ENCODE measurements around the gene ERN1. TPM values are rescaled to one million over a fixed set of nuclear protein-coding genes. Genes with fewer than 3 reads are reported as not detected.

ERN1 gene
- total RNA-seq, 1 experiment from 2014 or later, result 27.5 TPM

GRCh38 chr17:64099543-64099942, 30.4 kb downstream of the ERN1 start:
- ChIA-PET CTCF (interaction anchor here (0.5 to 2.4 kb wide), 2 partner anchors 34 to 527 kb away, joined by 3 to 7 read pairs; no protein-coding TSS in a partner anchor), POLR2A (no interaction called here)
- H3K36me3 Mint-ChIP-seq (ENCODE audit: insufficient read depth, unreplicated experiment), result no peaks in the 10 kb centered on the region
- Histone ChIP-seq H3K9me3 (no peaks in the 10 kb centered on the region), H3K4me3 (ENCODE audit: low read depth, low read length) (no peak overlapping the region), H3K36me3 (ENCODE audit: control insufficient read depth, insufficient read depth, low read length) (peaks cover 1% of the 10 kb centered on the region; the same call in 1 of the 2 replicates), H3K4me1 (no peaks in the 10 kb centered on the region), H3K27me3 (replicated peaks; ENCODE audit: control insufficient read depth, insufficient read depth, low read length) (no peaks in the 10 kb centered on the region)
- BruUV-seq (replicated peaks), result no TSS peak
- H3K4me1 Mint-ChIP-seq (ENCODE audit: low read depth, unreplicated experiment), result peaks cover 3% of the 10 kb centered on the region
- no peak for DNase-seq
- H3K27me3 Mint-ChIP-seq (ENCODE audit: insufficient read depth, unreplicated experiment), result no peaks in the 10 kb centered on the region
- intact Hi-C loops (cut with micrococcal nuclease; ENCODE audit: unreplicated experiment), result no loop called here
- H3K27ac Mint-ChIP-seq (ENCODE audit: unreplicated experiment), result no peak overlapping the region
- H3K4me3 Mint-ChIP-seq (ENCODE audit: unreplicated experiment), result no peak overlapping the region
- TF ChIP-seq, protein P1, sequence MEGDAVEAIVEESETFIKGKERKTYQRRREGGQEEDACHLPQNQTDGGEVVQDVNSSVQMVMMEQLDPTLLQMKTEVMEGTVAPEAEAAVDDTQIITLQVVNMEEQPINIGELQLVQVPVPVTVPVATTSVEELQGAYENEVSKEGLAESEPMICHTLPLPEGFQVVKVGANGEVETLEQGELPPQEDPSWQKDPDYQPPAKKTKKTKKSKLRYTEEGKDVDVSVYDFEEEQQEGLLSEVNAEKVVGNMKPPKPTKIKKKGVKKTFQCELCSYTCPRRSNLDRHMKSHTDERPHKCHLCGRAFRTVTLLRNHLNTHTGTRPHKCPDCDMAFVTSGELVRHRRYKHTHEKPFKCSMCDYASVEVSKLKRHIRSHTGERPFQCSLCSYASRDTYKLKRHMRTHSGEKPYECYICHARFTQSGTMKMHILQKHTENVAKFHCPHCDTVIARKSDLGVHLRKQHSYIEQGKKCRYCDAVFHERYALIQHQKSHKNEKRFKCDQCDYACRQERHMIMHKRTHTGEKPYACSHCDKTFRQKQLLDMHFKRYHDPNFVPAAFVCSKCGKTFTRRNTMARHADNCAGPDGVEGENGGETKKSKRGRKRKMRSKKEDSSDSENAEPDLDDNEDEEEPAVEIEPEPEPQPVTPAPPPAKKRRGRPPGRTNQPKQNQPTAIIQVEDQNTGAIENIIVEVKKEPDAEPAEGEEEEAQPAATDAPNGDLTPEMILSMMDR (IDR thresholded peaks at IDR 0.05; ENCODE audit: insufficient read depth in 1 of 2, low read depth in 1 of 2, low read length in 1 of 2, severe bottlenecking in 1 of 2, unreplicated experiment in 1 of 2), result no peak
- no peaks in the 10 kb centered on the region for H3K9me3 Mint-ChIP-seq (ENCODE audit: unreplicated experiment)

DNA sequence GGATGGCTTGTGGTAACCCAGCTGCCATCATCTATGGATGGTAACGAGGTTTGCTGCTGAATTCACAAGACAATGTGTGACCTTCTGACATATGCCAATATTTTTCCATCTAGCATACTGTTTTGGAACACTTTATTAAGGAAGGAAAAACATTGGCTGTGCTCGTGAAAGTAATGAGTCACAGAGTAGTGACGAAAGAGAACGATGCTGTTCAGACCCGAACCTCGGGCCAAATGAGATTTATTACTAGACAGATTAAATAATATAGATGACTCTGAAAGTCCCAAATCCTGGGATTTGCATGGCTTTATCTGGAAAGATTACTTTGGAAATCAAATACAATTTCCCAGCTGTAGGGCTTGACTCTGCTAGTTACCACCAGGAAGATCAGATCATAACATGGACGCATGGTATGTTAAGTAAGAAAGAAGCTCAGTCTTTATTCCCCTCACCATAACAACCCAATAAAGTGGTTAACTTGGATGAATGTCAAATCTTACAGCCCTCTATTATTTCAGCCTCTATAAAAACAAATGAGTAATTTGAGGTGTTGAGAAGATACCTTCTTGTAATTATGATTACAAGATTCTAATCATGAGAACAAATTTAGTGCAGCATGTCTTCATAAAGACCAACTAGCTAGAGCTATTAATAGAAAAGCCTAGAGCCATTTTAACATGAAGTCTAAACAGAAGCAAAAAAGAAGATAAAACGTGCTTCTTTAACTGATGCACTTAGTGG, 32.6 kb downstream of the ERN1 start:
- H3K27me3 ChIP-seq (replicated peaks; ENCODE audit: control insufficient read depth, insufficient read depth, low read length), result no peaks in the 10 kb centered on the region
- TF ChIP-seq, protein P1 (IDR thresholded peaks at IDR 0.05; ENCODE audit: insufficient read depth in 1 of 2, low read depth in 1 of 2, low read length in 1 of 2, severe bottlenecking in 1 of 2, unreplicated experiment in 1 of 2), result no peak
- Mint-ChIP-seq H3K4me3 (ENCODE audit: unreplicated experiment) (no peak overlapping the region), H3K27me3 (ENCODE audit: insufficient read depth, unreplicated experiment) (no peaks in the 10 kb centered on the region), H3K36me3 (ENCODE audit: insufficient read depth, unreplicated experiment) (no peaks in the 10 kb centered on the region), H3K27ac (ENCODE audit: unreplicated experiment) (no peak overlapping the region), H3K9me3 (ENCODE audit: unreplicated experiment) (no peaks in the 10 kb centered on the region), H3K4me1 (ENCODE audit: low read depth, unreplicated experiment) (peaks cover 7% of the 10 kb centered on the region)
- H3K4me1 ChIP-seq, result no peaks in the 10 kb centered on the region
- no peak for DNase-seq
- ChIA-PET POLR2A (no interaction called here), CTCF (interaction anchor here (0.7 kb wide), 1 partner anchor 12 kb away, joined by 3 read pairs; no protein-coding TSS in a partner anchor)
- no peak overlapping the region for H3K4me3 ChIP-seq (ENCODE audit: low read depth, low read length)
- no peaks in the 10 kb centered on the region for H3K9me3 ChIP-seq
- H3K36me3 ChIP-seq (ENCODE audit: control insufficient read depth, insufficient read depth, low read length), result peaks cover 1% of the 10 kb centered on the region; the same call in 1 of the 2 replicates
- BruUV-seq (replicated peaks), result no TSS peak
- intact Hi-C loops (cut with micrococcal nuclease; ENCODE audit: unreplicated experiment), result no loop called here

DNA sequence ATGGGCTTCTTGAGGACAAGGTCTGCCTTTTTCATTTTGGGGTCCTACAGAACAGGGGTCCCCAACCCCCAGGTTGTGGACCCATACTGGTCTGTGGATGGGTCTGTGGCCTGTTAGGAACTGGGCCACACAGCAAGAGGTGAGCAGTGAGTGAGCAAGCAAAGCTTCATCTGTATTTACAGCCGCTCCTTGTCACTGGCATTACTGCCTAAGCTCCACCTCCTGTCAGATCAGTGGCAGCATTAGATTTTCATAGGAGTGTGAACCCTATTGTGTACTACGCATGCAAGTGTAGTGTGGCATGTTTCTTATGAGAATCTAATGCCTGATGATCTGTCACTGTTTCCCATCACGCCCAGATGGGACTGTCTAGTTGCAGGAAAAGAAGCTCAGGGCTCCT, 33.9 kb downstream of the ERN1 start:
- Mint-ChIP-seq H3K27ac (ENCODE audit: unreplicated experiment) (no peak overlapping the region), H3K27me3 (ENCODE audit: insufficient read depth, unreplicated experiment) (no peaks in the 10 kb centered on the region), H3K4me1 (ENCODE audit: low read depth, unreplicated experiment) (peaks cover 7% of the 10 kb centered on the region), H3K36me3 (ENCODE audit: insufficient read depth, unreplicated experiment) (no peaks in the 10 kb centered on the region), H3K9me3 (ENCODE audit: unreplicated experiment) (no peaks in the 10 kb centered on the region), H3K4me3 (ENCODE audit: unreplicated experiment) (no peak overlapping the region)
- no peak for DNase-seq
- no TSS peak for BruUV-seq (replicated peaks)
- H3K4me1 ChIP-seq, result no peaks in the 10 kb centered on the region
- no peaks in the 10 kb centered on the region for H3K9me3 ChIP-seq
- CTCF ChIA-PET, result no interaction called here
- intact Hi-C loops (cut with micrococcal nuclease; ENCODE audit: unreplicated experiment), result no loop called here
- H3K27me3 ChIP-seq (replicated peaks; ENCODE audit: control insufficient read depth, insufficient read depth, low read length), result no peaks in the 10 kb centered on the region
- peaks cover 1% of the 10 kb centered on the region; the same call in 1 of the 2 replicates for H3K36me3 ChIP-seq (ENCODE audit: control insufficient read depth, insufficient read depth, low read length)
- no peak overlapping the region for H3K4me3 ChIP-seq (ENCODE audit: low read depth, low read length)
- POLR2A ChIA-PET, result no interaction called here
- TF ChIP-seq, protein P1 (IDR thresholded peaks at IDR 0.05; ENCODE audit: insufficient read depth in 1 of 2, low read depth in 1 of 2, low read length in 1 of 2, severe bottlenecking in 1 of 2, unreplicated experiment in 1 of 2), result no peak

Measured in Caco-2 (cell line).